Measurements from ENCODE around the gene TMEM167A.

Gene TMEM167A

GRCh38 chr5:83097689-83098231, 20.6 kb upstream of the TMEM167A start:
- no peak overlapping the region for H3K4me3 ChIP-seq (ENCODE audit: low read length)
- peak; percentile 35 for DNase-seq (ENCODE audit: low read depth)
- no peak for TF ChIP-seq CTCF (conservative IDR thresholded peaks at IDR 0.05; ENCODE audit: low read length)

- no peak for TF ChIP-seq CTCF (conservative IDR thresholded peaks at IDR 0.05; ENCODE audit: low read length)
- H3K4me3 ChIP-seq (ENCODE audit: low read length): no peak overlapping the region
- DNase-seq (ENCODE audit: low read depth): peak; percentile 44
These were observed 19.6 kb upstream of the TMEM167A start for GRCh38 chr5:83096660-83097339.

- no peak overlapping the region for H3K4me3 ChIP-seq (ENCODE audit: low read length)
- DNase-seq (ENCODE audit: low read depth): peak; percentile 73
- TF ChIP-seq CTCF (conservative IDR thresholded peaks at IDR 0.05; ENCODE audit: low read length): no peak
These were observed 18.9 kb upstream of the TMEM167A start for GRCh38 chr5:83095957-83096539.

- no peak for TF ChIP-seq CTCF (conservative IDR thresholded peaks at IDR 0.05; ENCODE audit: low read length)
- no peak for DNase-seq (ENCODE audit: low read depth)
- H3K4me3 ChIP-seq (ENCODE audit: low read length): no peak overlapping the region
These were observed 18.2 kb upstream of the TMEM167A start for GRCh38 chr5:83095163-83095956.

GRCh38 chr5:83093692-83094091, 16.5 kb upstream of the TMEM167A start:
- no peak for TF ChIP-seq CTCF (conservative IDR thresholded peaks at IDR 0.05; ENCODE audit: low read length)
- H3K4me3 ChIP-seq (ENCODE audit: low read length): no peak overlapping the region

GRCh38 chr5:83092619-83093018, 15.4 kb upstream of the TMEM167A start:
- no peak for DNase-seq (ENCODE audit: low read depth)
- no peak for TF ChIP-seq CTCF (conservative IDR thresholded peaks at IDR 0.05; ENCODE audit: low read length)
- H3K4me3 ChIP-seq (ENCODE audit: low read length): no peak overlapping the region

More at GRCh38 chr5:83093692-83094091, 16.5 kb upstream of the TMEM167A start:
- DNase-seq (ENCODE audit: low read depth): no peak
